Effector CD8-positive, alpha-beta T cell (primary cell): ENCODE measurements around the gene AFG3L2.

ENCODE experiments used
- DNase-seq: peaks from one replicate; lab custom pipeline; 2025; lab: John Stamatoyannopoulos, UW

AFG3L2 gene

GRCh38 chr18:12304351-12305210, 72.4 kb downstream of the AFG3L2 start:
- no peak for DNase-seq

DNA sequence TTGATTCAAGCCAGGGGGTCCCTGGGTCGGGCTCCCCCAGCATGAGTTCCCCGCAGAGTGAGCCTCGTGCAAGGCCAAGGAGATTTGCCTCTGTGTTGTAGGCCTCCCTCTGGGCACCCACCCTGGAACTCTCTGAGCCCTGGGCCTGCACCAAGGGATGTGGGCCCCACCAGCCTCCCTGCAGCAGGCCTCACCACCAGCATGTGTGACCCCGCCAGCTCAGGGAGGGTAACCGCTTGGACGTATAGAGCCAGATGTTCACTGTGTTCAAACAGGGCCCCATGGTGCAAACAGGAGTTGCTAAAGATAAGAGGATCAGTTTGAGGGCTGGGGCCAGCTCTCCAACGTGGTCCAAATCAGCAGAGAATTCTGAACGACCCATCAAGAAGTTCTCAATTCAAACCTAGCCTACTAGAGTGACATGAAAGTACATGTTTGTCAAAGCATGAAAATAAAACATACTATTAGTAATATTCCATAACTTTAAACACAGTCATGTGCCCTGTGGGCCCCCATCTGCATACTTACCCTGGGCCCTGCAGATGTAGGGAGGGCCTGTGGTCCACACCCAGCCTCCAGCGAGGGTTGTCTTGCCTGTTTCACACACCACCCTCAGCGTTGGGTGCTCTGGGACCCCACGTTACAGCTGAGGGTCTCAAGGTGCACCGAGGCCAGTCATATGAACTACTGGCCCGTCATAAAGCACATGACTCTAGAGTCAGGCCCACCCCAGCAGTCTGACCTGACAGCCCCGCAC, 74.5 kb downstream of the AFG3L2 start:
- no peak for DNase-seq

DNA sequence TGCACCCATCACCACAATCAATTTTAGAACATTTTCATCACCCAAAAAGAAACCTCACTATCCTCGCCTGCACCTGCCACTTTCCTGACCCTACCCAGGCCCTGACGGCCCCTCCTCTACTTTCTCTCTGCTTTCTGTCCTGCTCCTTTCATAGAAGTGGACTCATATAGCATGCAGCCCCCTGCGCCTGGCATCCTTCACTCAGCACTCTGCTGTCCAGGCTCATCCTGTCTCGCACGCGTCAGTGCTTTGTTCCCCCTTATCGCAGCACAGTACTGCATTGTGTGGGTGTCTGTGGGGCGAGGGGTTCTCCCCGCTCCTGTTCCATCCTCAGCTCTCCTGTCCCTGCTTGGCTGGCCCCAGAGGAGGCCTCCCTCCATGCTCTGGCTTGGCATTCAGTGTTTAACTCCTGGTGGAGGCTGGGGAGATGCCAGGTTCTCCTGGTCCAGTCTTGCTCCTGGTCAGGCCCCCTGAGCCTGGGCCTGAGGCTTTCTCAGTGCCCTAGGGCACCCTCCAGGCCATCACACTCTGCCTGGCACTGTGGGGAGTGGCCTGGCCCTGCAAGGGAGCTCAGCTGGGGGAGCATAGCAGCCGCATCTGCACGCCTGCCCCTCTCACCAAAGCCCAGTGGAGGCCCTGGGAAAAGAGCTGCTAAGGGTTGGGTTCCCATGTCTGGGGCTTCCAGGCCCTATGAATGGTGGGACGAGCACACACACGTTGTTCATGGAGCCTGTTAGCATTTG, 75.6 kb downstream of the AFG3L2 start:
- DNase-seq, result no peak

DNA sequence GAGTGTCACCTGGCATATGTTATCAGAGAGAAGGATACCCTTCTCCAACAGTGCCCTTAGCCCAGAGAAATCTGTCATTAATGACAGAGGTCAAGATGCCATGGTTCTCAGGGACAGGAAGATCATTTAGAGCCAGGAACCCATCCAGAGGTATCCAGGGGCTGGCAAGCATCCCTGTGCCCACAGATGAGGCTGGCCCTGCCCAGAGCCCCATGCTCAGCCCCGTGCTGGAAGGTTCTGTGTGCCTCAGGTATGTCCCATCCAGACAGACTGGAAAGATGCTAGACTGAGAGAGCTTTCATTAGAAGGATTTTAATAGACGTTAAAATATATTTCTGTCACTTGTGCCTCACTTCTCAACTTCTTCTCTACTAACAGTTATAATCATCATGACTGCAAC, 77.2 kb downstream of the AFG3L2 start:
- DNase-seq, result no peak

DNA sequence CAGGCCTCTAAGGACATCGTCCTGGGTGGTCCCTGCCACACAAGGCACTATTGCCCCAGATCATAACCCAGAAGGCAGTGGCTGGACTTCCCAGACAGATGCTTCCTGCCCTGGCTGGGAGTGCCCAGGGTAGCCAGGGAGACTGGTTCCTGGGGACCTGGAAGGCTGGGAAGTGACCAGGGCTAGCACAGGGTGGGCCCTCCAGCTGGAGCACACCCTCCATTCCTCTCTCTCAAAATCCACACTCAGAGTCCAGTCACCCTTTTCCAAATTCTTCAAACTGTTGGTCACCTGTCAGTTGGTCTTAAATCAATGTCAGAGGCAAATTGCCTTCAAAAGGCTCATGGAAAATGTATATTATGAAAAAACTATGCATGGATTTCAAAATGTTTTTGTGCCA, 80.6 kb downstream of the AFG3L2 start:
- DNase-seq, result no peak

DNA sequence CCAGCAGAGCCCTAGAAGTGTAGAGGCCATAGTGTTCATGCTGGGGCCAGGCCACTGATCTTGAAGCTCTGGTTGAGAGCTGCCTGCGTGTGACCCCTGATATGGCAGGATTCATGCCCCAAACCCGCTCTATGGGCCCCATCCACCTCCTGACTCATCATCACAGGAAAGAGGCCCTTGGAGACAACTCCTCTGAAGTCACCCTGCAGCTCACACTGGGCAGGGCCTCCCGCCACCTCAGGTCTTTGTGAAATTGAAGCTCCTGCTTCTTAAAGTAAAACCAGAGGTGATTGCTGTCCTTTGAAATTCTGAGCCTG, 81.0 kb downstream of the AFG3L2 start:
- no peak for DNase-seq

DNA sequence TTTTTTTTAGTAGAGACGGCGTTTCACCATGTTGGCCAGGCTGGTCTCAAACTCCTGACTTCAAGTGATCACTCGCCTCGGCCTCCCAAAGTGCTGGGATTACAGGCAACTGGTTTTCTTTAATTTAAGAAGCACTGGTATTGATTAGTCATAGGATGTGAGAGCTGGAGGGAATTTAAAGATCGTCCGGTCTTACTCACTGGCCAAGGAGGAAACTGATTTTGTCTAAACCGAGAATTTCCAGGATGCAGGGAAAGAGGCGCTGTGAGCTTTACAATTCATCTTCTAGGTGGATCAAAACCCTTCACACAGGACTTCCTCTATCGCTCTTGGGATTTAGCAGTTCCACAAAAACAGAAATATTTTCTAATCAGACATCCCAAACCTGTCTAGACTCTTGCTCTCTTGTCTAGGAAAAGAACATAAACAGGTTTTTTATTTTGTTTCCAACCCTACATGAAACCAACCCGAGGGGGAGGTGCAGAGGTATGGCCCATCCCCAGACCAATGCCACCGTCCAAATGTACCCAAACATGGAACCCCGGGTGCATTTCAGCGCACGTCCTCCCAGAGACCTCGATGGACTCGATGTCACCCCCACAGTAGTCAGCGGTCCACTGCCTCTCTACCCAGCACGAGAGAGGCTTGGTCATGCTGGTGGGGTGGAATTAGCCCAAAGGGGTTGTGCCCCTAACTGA, 81.5 kb downstream of the AFG3L2 start:
- DNase-seq, result no peak

- DNase-seq, result no peak
These were observed 83.2 kb downstream of the AFG3L2 start for GRCh38 chr18:12293831-12294230.

- DNase-seq, result no peak
These were observed 85.3 kb downstream of the AFG3L2 start for GRCh38 chr18:12291690-12292089.

DNA sequence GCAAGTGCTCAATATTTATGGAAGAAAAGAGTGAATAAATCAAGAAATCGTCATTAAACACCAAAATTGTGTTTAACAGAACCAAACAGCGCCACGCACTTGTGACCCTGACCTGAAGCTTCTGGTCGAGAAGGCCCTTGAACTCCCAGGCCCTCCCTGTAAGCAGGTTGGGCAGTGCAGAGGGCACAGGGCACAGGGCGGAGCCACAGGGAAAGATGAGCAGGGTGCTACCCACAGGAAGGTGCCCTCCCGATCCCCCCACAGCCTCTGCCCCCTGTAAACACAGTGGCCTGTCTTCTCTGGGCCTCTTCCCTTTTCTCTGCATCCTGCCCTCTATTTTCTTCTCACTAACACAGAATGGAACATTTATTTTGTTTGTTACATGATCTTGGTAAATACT, 85.9 kb downstream of the AFG3L2 start:
- no peak for DNase-seq

DNA sequence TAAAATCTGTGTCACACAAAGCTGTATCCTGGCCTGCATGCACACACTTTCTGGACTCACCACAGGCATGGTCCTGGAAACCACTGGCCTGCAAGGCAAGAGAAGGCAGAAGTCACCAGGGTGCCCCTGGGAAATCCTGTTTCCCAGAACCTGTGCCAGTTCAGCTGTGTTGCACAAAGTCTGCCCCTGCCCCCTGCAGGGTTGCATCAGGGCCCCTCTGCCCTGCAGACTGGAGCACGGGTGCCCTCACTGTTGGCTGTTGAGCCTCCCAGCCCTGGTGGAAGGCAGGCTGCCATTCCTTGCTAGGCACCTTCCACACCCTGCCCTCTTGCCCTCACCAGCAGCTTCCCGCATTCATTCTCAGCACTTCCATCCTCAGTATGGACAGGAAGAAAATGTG, 86.9 kb downstream of the AFG3L2 start:
- no peak for DNase-seq

- DNase-seq, result no peak
These were observed 88.6 kb downstream of the AFG3L2 start for GRCh38 chr18:12288403-12288755.

GRCh38 chr18:12287684-12288402, 89.2 kb downstream of the AFG3L2 start:
- DNase-seq, result no peak

- no peak for DNase-seq
These were observed 89.8 kb downstream of the AFG3L2 start for GRCh38 chr18:12287131-12287681.

GRCh38 chr18:12283666-12284065, 93.4 kb downstream of the AFG3L2 start:
- DNase-seq, result no peak

- no peak for DNase-seq
These were observed 93.8 kb downstream of the AFG3L2 start for GRCh38 chr18:12283256-12283655.

- DNase-seq, result no peak
These were observed 94.5 kb downstream of the AFG3L2 start for GRCh38 chr18:12282442-12283039.

DNA sequence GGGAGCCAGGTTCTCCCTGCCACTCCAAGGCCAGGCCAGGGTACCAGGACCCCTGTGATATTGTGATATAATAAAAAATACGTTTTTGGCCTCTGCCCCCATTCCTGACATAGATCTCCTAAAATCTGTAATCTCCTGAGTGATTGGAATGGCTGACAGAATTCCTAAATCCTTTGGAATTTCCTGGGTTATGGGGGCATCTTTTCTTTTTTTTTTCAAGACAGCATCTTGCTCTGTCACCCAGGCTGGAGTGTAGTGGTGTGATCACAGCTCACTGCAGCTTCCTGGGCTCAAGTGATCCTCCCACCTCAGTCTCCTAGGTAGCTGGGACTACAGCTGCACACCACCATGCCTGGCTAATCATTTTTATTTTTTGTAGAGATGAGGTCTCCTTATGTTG, 95.2 kb downstream of the AFG3L2 start:
- DNase-seq, result no peak

GRCh38 chr18:12279781-12280531, 97.1 kb downstream of the AFG3L2 start:
- DNase-seq, result no peak
